ENCODE results near the gene HOXD9.

The HOXD9 gene

DNA sequence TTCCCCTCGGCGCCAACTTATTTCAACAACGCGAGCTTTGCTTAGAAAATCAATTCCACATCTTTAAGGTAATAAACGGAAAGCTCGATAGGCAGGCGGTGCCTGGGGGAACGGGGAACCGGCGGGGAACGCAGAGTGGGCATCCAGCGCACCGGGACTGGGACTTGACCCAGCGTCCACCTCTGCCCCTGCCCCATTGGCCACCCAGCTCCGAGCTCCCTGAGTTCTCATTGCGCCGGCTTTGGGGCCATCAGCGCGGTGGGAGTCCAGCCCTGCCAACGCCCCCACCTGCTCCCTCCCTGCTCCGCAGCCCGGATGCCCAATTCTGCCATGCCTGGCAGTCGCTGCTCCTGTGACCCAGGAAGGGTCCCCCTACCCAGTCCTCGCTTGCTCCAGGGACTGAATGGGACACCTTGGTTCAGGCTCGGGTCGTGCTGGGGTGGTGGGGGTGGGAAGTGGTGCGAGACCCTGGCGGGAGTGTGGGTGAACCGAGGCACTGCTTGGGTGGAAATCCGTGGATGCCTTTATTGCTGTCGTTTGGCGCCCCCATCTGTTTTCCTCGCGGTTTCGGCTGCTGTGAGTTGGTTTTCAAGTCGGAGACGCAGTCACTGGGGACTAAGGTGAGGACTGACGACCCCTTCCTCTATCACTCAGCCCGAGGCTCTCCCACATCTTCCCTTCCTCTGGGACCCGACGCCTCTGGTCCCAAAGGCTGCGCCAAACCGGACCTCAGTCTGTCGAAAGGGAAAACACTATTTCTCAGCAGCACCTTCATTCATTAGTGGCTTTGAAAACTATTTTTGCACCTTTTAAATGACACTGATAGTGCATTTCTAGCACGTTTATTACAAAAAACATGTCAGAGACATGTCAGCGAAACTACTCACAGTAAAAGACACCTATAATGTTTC lies 36.4 kb upstream of the HOXD9 start:
- DNase-seq, result no peak

DNA sequence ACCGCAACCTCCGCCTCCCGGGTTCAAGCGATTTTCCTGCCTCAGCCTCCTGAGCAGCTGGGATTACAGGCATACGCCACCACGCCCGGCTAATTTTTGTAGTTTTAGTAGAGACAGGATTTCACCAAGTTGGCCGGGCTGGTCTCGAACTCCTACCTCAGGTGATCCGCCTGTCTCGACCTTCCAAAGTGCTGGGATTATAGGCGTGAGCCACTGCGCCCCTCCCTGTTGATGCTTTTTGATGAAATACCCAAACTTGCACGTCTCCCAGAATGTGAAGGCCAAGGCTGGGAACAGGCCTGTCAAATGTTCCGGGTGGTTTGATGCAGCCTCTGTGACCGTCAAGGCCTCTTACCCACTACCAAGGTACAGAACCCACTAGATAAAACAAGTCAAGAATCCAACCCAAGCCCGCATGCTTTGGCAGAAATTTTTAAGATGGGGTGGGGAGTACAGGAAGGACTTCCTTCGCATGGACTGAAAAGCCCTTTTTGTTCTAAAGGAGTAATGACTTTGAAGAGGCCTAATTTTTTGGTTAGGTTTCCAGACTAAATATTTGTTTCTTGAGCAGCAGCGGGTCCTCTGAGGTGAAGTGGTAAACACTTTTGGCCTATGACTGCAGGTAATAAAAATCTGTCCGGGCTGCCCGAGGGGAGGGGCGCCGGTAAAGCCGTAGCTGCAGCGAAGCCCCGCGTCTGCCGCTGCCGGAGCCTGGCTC lies 35.0 kb upstream of the HOXD9 start:
- no peak for DNase-seq

DNA sequence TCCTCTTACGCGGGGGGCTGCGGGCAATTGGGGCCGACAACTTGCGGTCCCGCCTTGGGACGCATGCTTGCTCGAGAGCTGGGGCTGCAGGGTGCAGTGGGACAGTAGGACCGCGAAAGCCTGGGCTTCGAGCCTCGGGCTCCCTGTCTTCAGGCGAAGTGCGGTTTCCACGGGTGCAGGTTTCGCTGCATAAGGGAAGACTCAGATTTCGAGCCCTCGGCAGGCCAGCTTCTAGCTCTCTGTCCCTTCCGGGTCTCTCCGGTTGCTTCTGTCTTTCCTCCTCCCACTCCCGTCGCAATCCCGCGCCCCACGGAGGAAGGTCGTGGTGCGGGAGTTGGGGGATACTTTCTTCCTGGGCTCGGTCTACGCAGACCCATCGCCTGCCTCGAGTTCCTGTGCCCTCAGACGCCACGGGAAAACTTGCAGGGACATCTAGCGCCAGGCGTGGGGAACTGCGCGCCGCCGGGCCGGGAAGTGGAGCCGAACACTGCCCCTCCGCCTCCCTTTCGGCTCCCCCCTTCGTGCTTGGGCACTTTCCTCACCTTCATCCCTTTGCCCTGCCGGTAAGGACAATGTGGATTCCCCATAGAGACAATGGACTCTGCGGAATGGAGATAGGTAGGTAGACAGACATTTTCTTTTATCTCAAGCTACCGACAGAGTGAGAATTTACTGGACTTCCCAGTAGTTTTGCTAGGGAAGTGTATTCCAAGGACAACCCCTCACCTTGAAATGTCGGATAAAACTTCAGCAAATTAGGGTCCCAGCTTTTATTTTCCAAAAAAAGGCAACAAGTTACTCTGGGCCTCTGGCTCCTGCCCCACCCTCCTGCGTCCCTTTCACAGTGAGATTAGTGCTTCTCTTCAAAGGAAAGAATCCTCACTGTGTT lies 34.2 kb upstream of the HOXD9 start:
- DNase-seq, result peak; percentile 70

DNA sequence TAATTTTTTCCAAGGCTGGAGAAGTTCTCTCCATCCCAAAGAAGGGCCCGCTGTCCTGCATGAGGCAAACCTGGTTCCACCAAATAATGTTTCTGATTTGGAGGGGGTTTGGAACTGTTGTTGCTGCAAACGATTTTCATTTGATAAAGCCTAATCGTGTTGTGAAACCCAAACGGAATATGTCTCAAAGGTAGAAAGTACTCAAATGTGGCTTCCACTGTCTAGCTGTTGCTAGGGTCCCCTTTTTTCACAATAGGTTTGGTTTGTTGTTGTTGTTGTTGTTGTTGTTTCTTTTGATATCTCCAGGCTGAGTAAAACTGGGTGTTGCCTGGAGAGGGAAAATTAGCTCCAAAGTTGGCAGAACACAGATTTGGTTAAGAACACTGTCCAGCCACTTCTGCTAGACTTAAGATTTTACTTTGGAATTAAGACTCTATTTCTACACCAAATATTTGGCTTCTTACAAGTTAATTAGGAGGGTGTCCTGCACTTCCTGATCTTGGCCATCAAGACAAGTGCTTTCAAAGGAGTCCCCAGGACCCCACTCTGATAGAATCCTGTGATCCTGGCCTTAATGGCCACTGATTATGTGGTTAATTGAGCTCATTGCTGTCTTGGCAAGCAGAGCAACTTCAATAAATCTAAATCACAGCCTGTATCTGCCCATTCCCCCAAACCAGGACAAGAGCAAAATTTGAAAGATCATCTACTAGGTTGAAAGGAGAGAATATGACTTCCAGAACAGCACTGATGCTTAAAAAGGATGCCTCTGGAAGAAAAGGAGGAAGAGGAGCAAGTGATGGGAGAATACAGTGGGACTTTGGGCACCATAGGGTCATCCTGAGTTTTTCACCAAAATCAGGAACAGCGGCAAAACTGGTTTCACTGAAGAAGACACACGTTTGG lies 33.3 kb upstream of the HOXD9 start:
- no peak for DNase-seq

DNA sequence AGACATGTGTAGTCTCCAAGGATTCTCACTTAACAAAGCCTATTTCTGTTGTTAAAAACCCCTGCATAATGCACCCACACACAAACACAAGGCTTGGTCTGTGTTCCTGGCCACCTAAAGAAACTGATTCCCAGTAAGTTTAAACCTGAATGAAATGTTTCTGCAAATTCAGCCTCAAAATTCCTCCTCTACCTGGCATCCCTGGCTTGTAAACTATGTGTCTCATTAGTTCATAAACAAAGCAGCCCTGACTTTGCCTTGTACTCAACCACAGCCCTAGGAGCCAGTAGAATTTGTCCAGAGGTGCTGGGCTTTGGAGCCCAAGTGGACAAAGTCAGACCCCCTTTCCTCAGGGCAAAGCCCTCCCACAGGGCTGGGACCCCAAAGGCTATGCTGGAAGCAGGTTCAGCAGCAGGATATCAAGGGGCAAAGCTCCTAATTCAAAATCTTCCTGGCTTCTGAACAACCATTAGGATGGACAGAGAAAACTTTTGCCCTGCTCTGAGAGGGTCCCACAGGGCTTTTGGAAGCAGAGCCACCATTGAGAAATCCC lies 32.6 kb upstream of the HOXD9 start:
- DNase-seq, result no peak

DNA sequence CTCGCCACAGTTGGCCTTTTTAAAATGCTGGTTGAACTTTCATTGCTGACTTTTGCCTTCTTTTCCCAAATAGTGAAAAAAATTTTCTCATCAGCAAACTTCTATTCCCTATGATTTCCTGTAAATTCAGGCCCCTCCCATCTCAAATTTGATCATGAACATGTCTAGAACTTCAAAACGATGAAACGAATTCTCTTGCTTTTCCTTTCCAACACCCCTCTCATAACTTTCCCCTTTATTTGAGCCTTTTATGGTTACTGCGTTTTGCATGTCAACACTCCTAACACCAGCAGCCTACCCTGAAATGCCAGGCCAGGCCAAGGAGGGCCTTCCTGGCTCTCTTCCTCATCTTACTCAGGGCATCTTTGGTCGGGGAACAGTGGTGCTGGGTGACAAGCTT lies 31.7 kb upstream of the HOXD9 start:
- DNase-seq, result no peak

DNA sequence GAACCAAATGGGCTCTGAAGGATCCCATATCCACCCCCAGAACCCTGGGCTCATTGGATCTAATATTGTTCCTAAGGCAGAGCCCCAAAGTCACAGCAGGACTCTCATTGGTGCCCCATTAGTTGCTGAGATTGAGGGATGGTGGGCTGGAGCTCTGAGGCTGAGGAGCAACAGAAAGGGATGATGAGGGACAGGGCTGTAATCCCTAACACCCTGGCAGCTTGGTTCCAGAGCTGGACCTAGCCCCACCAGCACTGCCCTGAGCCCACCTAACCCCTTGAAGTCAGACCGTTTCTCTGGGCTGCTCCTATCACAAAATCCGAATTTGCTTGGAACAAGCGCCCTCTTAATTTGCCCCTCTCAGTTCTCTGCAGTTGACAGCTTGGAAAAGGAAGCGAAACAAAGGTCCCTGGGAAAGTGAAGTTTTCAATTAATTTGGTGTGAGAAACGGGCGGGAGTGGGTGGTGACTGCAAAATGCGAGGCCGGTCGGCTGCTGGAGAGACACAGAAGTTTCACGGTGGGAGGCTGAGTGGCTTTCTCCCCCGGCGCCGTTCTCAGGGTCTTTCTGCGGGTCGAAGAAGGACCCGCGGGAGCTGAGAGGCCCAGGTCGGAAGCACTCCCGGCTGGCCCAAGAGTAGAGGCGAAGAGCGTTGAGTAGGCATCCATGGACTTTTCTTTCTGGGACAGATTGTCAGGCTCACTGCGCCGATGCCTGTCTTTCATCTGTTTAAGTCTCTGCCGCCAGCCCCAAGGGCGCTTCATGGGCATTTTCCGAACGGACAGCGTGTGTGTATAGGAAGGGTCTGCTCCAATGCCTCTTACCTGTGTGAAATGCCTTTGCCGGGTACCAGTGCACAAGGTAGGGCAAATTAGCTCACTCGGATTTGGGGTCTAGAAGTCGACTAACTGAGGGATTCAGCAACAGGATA lies 30.9 kb upstream of the HOXD9 start:
- no peak for DNase-seq

DNA sequence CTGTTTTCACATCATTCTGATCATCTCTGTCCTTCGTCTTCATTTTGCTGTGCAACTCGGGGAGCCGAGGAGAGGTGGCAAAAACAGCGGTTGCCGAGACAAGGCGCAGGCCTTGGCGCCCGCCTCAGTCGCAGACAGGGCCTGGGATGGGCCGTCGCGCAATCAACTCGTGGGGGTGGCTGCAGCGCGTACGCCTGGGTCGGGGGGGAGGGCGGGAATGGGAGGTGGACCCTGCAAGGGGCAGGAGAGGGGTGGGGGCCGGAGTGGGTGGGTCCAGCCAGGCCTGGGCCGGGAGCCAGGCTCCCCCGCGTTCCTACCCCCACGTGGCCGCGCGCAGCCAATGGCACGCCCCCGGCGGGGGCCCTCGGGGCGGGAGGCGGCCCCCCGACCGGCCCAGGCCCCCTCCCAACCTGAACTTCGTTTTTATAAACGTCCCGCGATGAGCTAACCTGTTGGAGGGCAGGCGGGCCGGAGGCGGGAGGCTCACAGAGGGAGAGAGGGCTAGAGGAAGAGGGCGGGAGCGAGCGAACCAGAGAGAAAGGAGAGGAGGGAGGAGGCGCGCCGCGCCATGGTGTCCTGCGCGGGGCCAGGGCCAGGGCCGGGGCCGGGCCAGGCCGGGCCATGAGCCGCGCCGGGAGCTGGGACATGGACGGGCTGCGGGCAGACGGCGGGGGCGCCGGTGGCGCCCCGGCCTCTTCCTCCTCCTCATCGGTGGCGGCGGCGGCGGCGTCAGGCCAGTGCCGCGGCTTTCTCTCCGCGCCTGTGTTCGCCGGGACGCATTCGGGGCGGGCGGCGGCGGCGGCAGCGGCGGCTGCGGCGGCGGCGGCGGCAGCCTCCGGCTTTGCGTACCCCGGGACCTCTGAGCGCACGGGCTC lies 30.0 kb upstream of the HOXD9 start, which contains the start of gene HOXD13:
TSS of gene HOXD13 (plus strand) at position 452 of the 875 bp plus-strand sequence. CDS start at position 622, 170 bp downstream.
- DNase-seq, result no peak

DNA sequence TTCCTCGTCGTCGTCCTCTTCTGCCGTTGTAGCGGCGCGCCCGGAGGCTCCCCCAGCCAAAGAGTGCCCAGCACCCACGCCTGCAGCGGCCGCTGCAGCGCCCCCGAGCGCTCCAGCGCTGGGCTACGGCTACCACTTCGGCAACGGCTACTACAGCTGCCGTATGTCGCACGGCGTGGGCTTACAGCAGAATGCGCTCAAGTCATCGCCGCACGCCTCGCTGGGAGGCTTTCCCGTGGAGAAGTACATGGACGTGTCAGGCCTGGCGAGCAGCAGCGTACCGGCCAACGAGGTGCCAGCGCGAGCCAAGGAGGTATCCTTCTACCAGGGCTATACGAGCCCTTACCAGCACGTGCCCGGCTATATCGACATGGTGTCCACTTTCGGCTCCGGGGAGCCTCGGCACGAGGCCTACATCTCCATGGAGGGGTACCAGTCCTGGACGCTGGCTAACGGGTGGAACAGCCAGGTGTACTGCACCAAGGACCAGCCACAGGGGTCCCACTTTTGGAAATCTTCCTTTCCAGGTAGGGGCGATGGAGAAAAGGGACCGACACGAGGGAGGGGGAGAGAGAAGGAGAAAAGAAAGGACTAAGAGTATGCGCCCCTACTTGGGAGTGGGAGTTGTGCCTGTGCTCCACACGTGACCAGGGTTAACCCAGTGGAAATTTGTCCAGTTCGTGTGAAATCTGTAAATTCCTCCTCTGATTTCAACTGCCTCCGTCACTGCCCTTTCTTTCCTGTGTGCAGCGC lies 29.2 kb upstream of the HOXD9 start:
- peak; percentile 38 for DNase-seq

DNA sequence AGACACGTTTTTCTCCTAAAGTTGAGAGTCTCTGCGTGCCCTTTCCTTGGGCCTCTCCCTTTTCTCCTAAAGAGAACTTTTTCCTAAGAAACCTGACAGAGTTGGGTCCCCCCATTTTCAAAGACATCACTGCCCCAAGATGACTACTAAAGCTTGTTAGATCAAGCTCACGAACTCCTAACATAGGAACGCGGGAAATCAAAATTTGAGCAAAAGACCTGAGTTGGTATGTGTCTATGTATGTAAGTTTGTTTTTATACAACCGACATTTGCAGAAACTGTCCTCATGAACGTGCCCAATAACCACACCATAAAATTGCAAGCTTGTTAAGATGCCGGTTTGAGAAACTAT lies 28.6 kb upstream of the HOXD9 start:
- no peak for DNase-seq

DNA sequence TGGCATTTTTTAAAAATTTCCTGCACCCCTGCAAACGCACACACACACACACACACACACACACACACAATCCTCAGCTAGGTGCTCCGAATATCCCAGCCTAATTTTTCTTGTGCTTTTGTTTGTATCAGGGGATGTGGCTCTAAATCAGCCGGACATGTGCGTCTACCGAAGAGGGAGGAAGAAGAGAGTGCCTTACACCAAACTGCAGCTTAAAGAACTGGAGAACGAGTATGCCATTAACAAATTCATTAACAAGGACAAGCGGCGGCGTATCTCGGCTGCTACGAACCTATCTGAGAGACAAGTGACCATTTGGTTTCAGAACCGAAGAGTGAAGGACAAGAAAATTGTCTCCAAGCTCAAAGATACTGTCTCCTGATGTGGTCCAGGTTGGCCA lies 28.2 kb upstream of the HOXD9 start:
- peak; percentile 47 for DNase-seq

DNA sequence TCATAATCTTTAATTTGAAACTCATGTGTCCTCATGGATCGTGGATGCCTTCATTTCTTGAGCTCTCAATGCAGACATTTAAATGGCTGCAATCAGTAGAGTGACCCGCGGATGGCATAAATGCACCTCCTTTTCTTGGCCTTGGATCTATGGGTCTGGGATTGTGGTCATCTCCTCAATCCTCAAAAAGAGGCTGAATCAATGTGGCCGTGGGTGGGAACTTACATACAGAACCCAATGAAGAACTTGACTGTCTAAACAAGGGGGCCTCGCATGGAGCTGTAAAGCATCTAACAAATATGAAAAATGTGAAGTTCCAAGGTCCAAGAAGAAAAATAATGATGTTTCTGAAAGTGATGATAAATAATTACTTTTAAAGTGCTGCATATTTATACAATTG lies 27.1 kb upstream of the HOXD9 start:
- no peak for DNase-seq

DNA sequence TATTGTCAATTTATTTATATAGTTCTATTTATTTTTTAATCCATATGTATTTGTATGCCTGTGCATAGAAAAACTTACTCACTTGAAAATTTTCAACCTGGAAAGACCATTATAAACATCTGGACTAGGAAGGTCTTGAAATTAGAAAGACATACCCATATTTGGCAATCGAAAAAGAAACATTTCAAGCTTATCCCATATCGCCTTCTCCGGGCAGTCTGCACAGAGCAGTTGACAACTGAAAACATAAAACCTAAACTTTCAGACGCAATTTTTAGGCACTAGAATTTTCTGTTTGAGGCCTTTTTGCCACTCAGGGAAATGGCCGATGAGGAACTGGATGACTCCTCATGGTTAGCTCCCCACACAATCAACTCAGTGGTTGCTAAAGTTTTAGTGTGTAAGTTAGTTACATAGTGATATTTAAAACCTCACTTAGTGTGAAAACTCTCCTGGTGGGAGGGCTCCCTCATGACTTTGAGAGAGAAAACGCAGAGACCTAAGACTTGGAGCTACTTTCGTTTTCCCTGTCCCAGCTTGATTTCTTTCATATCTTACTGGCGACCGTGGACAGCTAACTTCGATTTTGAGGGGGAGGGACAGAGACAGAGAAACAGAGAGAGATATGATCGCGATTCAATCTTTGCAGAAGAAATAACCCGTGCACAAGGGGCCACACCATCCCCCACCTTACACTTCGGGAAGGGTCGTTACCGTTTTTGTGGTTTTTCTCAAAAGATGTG lies 26.1 kb upstream of the HOXD9 start:
- DNase-seq, result peak; percentile 41

DNA sequence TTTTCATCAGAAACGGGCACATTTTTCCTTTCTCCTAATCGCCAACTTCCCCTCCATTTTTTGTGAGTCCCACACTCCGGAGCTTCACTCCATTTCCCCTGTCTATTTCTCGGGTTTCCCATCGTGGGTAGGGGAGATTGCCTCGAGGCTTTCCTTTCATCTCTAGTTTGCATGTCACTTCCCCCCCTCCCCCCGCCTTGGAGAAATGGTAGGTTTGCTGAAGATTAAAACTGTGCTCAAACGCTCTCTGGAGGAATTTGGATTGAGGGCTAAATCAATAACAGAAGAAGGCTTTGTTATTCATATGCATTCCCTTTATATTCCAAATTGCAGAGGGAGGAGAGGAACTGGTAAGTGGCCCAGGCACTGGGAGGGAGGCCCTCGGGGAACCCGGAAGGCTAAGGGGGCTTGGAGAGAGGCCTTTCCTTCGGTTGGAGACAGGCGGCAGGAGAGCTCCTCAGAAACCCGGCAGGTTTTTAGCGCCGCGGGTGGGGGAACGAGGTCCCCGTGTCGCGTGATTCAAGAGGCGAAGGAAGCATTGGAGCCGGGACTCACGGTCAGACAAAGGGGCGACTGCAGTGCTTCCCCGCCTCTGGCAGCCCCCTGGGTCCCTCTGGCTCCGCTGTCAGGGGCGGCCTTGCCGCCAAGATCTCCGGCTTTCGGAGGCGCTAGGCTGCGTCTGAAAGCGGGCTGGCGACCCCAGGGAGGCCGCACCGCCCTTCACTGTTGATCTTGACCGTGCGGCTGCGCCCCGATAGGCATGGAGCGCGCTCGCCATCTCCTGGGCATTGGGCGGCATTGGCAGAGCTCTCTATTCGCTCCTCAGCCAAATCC lies 25.3 kb upstream of the HOXD9 start:
- peak; percentile 81 for DNase-seq

DNA sequence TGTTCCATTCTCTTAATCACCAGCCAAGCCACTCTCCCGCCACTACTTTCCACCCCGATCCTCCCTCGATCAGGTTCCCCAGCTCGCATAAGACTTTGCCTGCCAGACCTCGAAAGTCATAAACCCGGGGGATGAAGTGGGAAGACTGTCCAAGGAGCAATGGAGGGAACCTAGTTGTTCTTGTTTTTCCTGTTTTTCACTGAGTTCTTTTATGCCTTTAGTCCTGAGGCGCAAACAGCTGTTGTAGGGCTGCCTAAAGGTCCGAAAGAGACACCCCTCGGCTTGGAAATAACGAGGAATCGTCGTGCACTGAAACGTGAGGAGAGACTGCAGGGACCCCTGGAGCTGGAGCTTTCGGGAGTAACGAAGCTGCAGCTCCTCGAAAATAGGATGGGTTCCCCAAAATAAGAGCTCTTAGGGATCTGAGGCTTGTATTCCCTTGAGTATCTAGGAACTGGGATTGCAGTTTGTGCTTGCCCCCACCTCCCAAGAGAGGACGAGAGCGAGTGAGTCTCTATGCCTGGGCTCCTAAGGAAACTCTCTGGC lies 24.6 kb upstream of the HOXD9 start:
- DNase-seq, result no peak

DNA sequence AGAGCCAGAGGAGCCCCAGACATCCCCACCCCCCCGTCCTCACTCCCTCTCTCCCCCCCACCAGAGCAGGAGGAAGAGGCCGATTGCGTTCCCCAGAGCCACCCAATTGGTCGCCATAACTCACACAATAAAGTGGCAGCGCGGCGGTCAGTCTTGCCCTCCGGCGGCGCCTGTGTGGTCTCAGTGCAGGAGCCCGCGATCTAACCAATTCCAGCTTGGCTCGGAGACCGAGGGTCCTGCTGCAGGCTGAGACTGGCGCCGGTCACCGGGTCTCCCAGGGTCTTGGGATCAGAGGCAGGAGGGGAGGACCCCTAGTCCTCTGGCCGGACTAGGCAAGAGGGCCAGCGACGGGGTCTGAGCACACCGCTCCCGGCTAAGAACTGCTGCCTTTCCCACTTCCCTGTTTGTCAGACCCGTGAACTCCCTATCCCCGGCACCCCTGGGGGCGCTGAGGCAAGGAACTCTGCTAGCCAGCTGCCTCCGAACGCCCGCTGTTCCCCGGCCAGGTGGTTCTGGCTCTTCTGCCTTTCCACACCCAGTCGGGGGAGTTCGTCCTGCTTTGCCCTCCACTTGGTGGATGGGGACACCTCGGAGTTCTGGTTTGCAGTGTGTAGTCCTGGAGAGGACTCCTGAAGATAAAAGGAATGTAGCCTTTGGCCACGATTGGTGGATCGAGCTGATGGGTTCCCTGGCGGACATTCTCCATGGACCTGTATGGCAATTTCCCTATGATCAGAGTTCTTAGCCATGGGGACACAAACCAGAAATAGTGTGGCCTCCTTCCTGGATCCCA lies 24.0 kb upstream of the HOXD9 start:
- DNase-seq, result peak; percentile 53
